HepG2 (cell line): ENCODE measurements around the gene TLX1. TPM values are rescaled to one million over a fixed set of nuclear protein-coding genes. Genes with fewer than 3 reads are reported as not detected.

Source experiments
- ATAC-seq: fragments of 200-7000 bp; cut with Tn5 transposase; 3 replicates; pipeline ENCODE4 v1.9.1; 2020; ENCODE audit warnings: mild to moderate bottlenecking, moderate library complexity
- BruUV-seq: library from RNA; stranded (reverse); fragments of 400-500 nt; replicated peaks from 2 replicates; lab custom pipeline; 2021; lab: Mats Ljungman, UMichigan
- CTCF ChIA-PET: fragments of 300-600 bp; formaldehyde crosslinking; extraction: SDS; loops from one replicate; lab custom pipeline; 2021; ENCODE audit warnings: low total read pairs, inconsistent platforms, low intra/inter-chr PET ratio; lab: Yijun Ruan, JAX
- POLR2A ChIA-PET: fragments of 350-600 bp; sonication (Branson Sonifier 250); formaldehyde crosslinking; loops from one replicate; lab custom pipeline; 2020; ENCODE audit warnings: antibody characterized with exemption, inconsistent platforms; lab: Yijun Ruan, JAX
- DNase-seq: peaks from one replicate; pipeline ENCODE4 v3.0.0-alpha.2; 2015; ENCODE audit warnings: low spot score
- FAIRE-seq: peaks from 3 replicates; lab custom pipeline; 2011; peaks lifted over from hg19 to GRCh38; lab: Jason Lieb, UNC
- H2AFZ ChIP-seq: one replicate; pipeline ENCODE4 v1.6.1; 2011; ENCODE audit warnings: low read length, inconsistent platforms
- H3K27ac ChIP-seq: fragments of 300-600 bp; 3 replicates; pipeline ENCODE4 v1.8.0; 2011; ENCODE audit warnings: mixed run types, mild to moderate bottlenecking, mixed read lengths, low read length, inconsistent platforms; ENCODE audit not compliant: insufficient read depth; ENCODE audit errors: extremely low read length
- H3K27me3 ChIP-seq, 2 experiments: fragments of 200-600 bp in 1 of 2; 2 replicates in 1 of 2; 3 replicates in 1 of 2; pipeline versions ENCODE4 v1.6.0 to v1.8.0; 2011; ENCODE audit warnings: low read length in 2 of 2, mild to moderate bottlenecking in 2 of 2, moderate library complexity in 2 of 2, inconsistent platforms in 1 of 2; ENCODE audit not compliant: insufficient read depth in 2 of 2, control insufficient read depth in 1 of 2
- H3K36me3 ChIP-seq, 2 experiments: fragments of 200-600 bp in 1 of 2; replicated peaks in 1 of 2; 2 replicates in 1 of 2; 3 replicates in 1 of 2; pipeline versions ENCODE4 v1.5.1 to v1.8.0; 2011; ENCODE audit warnings: low read length in 2 of 2, inconsistent platforms in 1 of 2; ENCODE audit not compliant: insufficient read depth in 2 of 2, control insufficient read depth in 1 of 2
- H3K4me1 ChIP-seq: 2 replicates; pipeline ENCODE4 v1.5.1; 2012; ENCODE audit warnings: low read length, inconsistent platforms; ENCODE audit not compliant: insufficient read depth
- H3K4me2 ChIP-seq: 2 replicates; pipeline ENCODE4 v1.6.0; 2011; ENCODE audit warnings: low read depth, low read length, inconsistent platforms
- H3K4me3 ChIP-seq, 3 experiments: fragments of 200-600 bp in 1 of 3; sonication (generic), shearing (Covaris generic) in 1 of 3; replicated peaks in 1 of 3; 2 replicates each; pipeline ENCODE4 v1.5.1; 2011 to 2016; ENCODE audit warnings: low read length in 3 of 3, inconsistent platforms in 2 of 3, low read depth in 2 of 3, mild to moderate bottlenecking in 2 of 3, control low read depth in 1 of 3, mixed read lengths in 1 of 3; ENCODE audit not compliant: insufficient read depth in 1 of 3
- H3K79me2 ChIP-seq: one replicate; pipeline ENCODE4 v1.6.1; 2011; ENCODE audit warnings: low read length, inconsistent platforms; ENCODE audit not compliant: insufficient read depth
- H3K9ac ChIP-seq: 2 replicates; pipeline ENCODE4 v1.6.0; 2011; ENCODE audit warnings: mild to moderate bottlenecking, low read depth, low read length, inconsistent platforms; ENCODE audit not compliant: insufficient read depth
- H3K9me3 ChIP-seq: 2 replicates; pipeline ENCODE4 v1.5.1; 2012; ENCODE audit warnings: mild to moderate bottlenecking, low read length
- H4K20me1 ChIP-seq: 2 replicates; pipeline ENCODE4 v1.6.0; 2011; ENCODE audit warnings: inconsistent platforms, mild to moderate bottlenecking, low read length, moderate library complexity; ENCODE audit not compliant: insufficient read depth
- CC2D1A ChIP-seq: sonication (generic); formaldehyde crosslinking; IDR thresholded peaks from 2 replicates; pipeline ENCODE4 v1.8.1; 2023; ENCODE audit warnings: mild to moderate bottlenecking, missing genetic modification reagents
- CENPX ChIP-seq: sonication (generic); formaldehyde crosslinking; IDR thresholded peaks from 2 replicates; pipeline ENCODE4 v1.9.0; 2021; ENCODE audit warnings: mild to moderate bottlenecking, missing genetic modification reagents, moderate library complexity
- GZF1 ChIP-seq: sonication (generic); formaldehyde crosslinking; IDR thresholded peaks from 2 replicates; pipeline ENCODE4 v1.5.1; 2020; ENCODE audit warnings: mild to moderate bottlenecking, missing genetic modification reagents
- KLF11 ChIP-seq: IDR thresholded peaks from 2 replicates; pipeline ENCODE4 v1.6.1; 2016; ENCODE audit warnings: missing compliant biosample characterization
- NFE2L1 ChIP-seq: sonication (generic); formaldehyde crosslinking; IDR thresholded peaks from 2 replicates; pipeline ENCODE4 v1.4.0; 2020; ENCODE audit warnings: missing genetic modification reagents, mild to moderate bottlenecking, borderline replicate concordance
- NFRKB ChIP-seq: fragments of 450-650 bp; IDR thresholded peaks from 2 replicates; pipeline ENCODE4 v1.6.1; 2017
- ZFYVE20 ChIP-seq: sonication (generic); formaldehyde crosslinking; IDR thresholded peaks from 2 replicates; pipeline ENCODE4 v1.8.0; 2023; ENCODE audit warnings: low read depth, mild to moderate bottlenecking, moderate library complexity, missing genetic modification reagents, borderline replicate concordance
- ZNF124 ChIP-seq: sonication (generic); formaldehyde crosslinking; IDR thresholded peaks from 2 replicates; pipeline ENCODE4 v1.4.0; 2020; ENCODE audit warnings: missing genetic modification reagents
- ZNF24 ChIP-seq: fragments of 450-650 bp; IDR thresholded peaks from 2 replicates; pipeline ENCODE4 v1.6.1; 2017; ENCODE audit warnings: antibody characterized with exemption, mild to moderate bottlenecking
- ZNF670 ChIP-seq: sonication (generic); formaldehyde crosslinking; IDR thresholded peaks from 2 replicates; pipeline ENCODE4 v1.8.0; 2022; ENCODE audit warnings: mild to moderate bottlenecking, missing genetic modification reagents, borderline replicate concordance
- ZNF709 ChIP-seq: sonication (generic); formaldehyde crosslinking; IDR thresholded peaks from 2 replicates; pipeline ENCODE4 v1.5.0; 2020; ENCODE audit warnings: mild to moderate bottlenecking, missing genetic modification reagents
- ZNF841 ChIP-seq: sonication (generic); formaldehyde crosslinking; IDR thresholded peaks from 2 replicates; pipeline ENCODE4 v1.8.1; 2023; ENCODE audit warnings: missing genetic modification reagents, borderline replicate concordance
- ZNF850 ChIP-seq: sonication (generic); formaldehyde crosslinking; conservative IDR thresholded peaks from 2 replicates; pipeline ENCODE4 v1.9.0; 2021; ENCODE audit warnings: mild to moderate bottlenecking, missing genetic modification reagents
- ZNF878 ChIP-seq: sonication (generic); formaldehyde crosslinking; IDR thresholded peaks from 2 replicates; pipeline ENCODE4 v1.8.1; 2023; ENCODE audit warnings: mild to moderate bottlenecking, missing genetic modification reagents, moderate library complexity
- WGBS: methylation state at CpG from one replicate; pipeline ENCODE4 v1.1.6; 2017; ENCODE audit warnings: low lambda C conversion rate; 5-methylcytosine and 5-hydroxymethylcytosine counted together
- in situ Hi-C: cut with HindIII; loops from 2 replicates; pipeline ENCODE4 v1.10.0; 2017; ENCODE audit warnings: low pct_unique_long_range_greater_than_20kb; ENCODE audit not compliant: extremely low pct_ligation_motif_present
- intact Hi-C: fragments of 100-400 bp; cut with micrococcal nuclease; formaldehyde crosslinking; loops from one replicate; pipeline ENCODE4 v1.10.0; 2022; ENCODE audit not compliant: unreplicated experiment
- polyA plus RNA-seq, 8 experiments: library from polyadenylated mRNA; depleted of rRNA in 3 of 8; stranded (reverse) in 7 of 8; unstranded in 1 of 8; fragments of >200 nt; fragmentation: Illumina TruSeq in 4 of 8; extraction: Trizol in 4 of 8; gene quantifications; 2 replicates each; pipeline versions ENCODE4 v1.2.1 to v1.2.3, GENCODE V29; 2011 to 2016; ENCODE audit warnings: low read depth in 4 of 8, missing spikeins in 1 of 8, mixed read lengths in 1 of 8; ENCODE audit not compliant: insufficient read depth in 1 of 8
- total RNA-seq, 5 experiments: library from RNA; depleted of rRNA; stranded (reverse); fragments of >200 nt; fragmentation: Illumina TruSeq; extraction: Trizol; gene quantifications; 2 replicates each; pipeline ENCODE4 v1.2.3, GENCODE V29; 2016; ENCODE audit warnings: low read depth in 1 of 5
- TF ChIP-seq, protein P1 (sequence below): sonication (generic); formaldehyde crosslinking; IDR thresholded peaks from 2 replicates; pipeline ENCODE4 v1.5.1; 2020; ENCODE audit warnings: missing genetic modification reagents, mild to moderate bottlenecking, borderline replicate concordance
- TF ChIP-seq, protein P2 (sequence below): sonication (generic); formaldehyde crosslinking; IDR thresholded peaks from 2 replicates; pipeline ENCODE4 v1.5.0; 2020; ENCODE audit warnings: missing genetic modification reagents
- TF ChIP-seq, protein P3 (sequence below), 2 experiments: sonication (generic) in 1 of 2; formaldehyde crosslinking in 1 of 2; IDR thresholded peaks; 2 replicates each; pipeline versions ENCODE4 v1.4.0 to v1.6.1; 2018 to 2020; ENCODE audit warnings: missing genetic modification reagents in 2 of 2, borderline replicate concordance in 1 of 2, low read depth in 1 of 2, mild to moderate bottlenecking in 1 of 2, missing biosample characterization in 1 of 2

Gene TLX1
- total and polyA plus RNA-seq, 2 of the 13 experiments (the other 11 are each of a cell fraction or from before 2014, with no cell fraction given) = 0.07 to 0.26 TPM

DNA sequence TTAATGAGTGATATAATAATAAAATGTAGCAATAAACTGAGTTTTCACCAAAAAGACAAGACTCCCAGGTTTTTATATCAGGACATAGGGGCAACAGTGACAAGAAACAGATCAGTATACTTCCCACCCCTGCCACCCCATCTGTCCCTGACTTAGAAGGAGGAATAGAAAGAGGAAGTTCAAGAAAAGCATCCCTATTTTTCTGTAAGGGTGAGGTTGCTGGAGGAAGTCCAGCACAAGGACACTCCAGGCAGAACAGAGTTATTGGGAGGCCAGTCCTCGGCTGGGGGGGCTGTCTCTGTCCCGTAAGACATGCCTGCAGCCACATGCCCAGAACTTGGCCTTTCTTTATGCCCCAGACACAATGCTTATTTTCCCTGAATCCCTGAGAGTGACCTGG is 16.5 kb upstream of the TLX1 start:
- H2AFZ ChIP-seq = no peak overlapping the region
- in situ Hi-C loops = no loop called here
- ChIA-PET CTCF (no interaction called here), POLR2A (no interaction called here)
- peaks cover 0 to 6% of the 10 kb centered on the region in 2 experiments; a peak in 1 of 5 replicates for H3K27me3 ChIP-seq
- H3K79me2 ChIP-seq = no peaks in the 10 kb centered on the region
- H3K4me2 ChIP-seq = no peak overlapping the region
- FAIRE-seq (no peak), DNase-seq (no peak), ATAC-seq (no peak)
- no peaks in the 10 kb centered on the region for H4K20me1 ChIP-seq
- H3K9me3 ChIP-seq = no peaks in the 10 kb centered on the region
- H3K36me3 ChIP-seq = no peaks in the 10 kb centered on the region
- no peak overlapping the region for H3K27ac ChIP-seq
- TF ChIP-seq, protein P1, sequence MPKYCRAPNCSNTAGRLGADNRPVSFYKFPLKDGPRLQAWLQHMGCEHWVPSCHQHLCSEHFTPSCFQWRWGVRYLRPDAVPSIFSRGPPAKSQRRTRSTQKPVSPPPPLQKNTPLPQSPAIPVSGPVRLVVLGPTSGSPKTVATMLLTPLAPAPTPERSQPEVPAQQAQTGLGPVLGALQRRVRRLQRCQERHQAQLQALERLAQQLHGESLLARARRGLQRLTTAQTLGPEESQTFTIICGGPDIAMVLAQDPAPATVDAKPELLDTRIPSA (CRISPR knock-in tag) = no peak
- TF ChIP-seq ZNF670 (CRISPR knock-in tag) = no peak
- TF ChIP-seq ZNF841 = no peak
- TF ChIP-seq NFRKB = no peak
- no peak for TF ChIP-seq ZNF709 (CRISPR knock-in tag)
- no peak for TF ChIP-seq NFE2L1 (CRISPR knock-in tag)
- no peak for TF ChIP-seq ZNF850
- TF ChIP-seq CC2D1A (CRISPR knock-in tag) = no peak
- TF ChIP-seq ZNF24 = no peak
- no peak for TF ChIP-seq GZF1 (CRISPR knock-in tag)
- H3K9ac ChIP-seq = no peak overlapping the region
- H3K4me3 ChIP-seq = no peak overlapping the region
- no TSS peak for BruUV-seq
- H3K4me1 ChIP-seq = peaks cover 51% of the 10 kb centered on the region
- intact Hi-C loops = no loop called here
- no CpG with 5 or more reads among the region's 2 CpGs for WGBS

DNA sequence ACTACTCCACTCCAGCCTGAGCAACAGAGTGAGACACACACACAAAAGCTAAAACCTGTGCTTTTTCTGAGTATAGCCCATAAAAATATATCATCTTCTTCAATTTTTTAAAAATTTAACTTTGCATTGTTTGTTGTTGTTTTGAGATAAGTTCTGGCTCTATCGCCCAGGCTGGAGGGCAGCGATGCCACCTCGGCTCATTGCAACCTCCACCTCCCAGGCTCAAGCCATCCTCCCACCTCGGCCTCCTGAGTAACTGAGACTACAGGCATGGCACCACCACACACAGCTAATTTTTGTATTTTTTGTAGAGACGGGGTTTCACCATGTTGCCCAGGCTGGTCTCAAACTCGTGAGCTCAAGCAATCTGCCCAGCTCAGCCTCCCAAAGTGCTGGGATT is 14.3 kb upstream of the TLX1 start:
- peaks cover 2 to 19% of the 10 kb centered on the region in 2 experiments; a peak in 3 of 5 replicates for H3K27me3 ChIP-seq
- H3K4me2 ChIP-seq = no peak overlapping the region
- H2AFZ ChIP-seq = no peak overlapping the region
- FAIRE-seq (no peak), ATAC-seq (no peak), DNase-seq (no peak)
- H4K20me1 ChIP-seq = no peaks in the 10 kb centered on the region
- H3K79me2 ChIP-seq = no peaks in the 10 kb centered on the region
- no peaks in the 10 kb centered on the region for H3K9me3 ChIP-seq
- no peaks in the 10 kb centered on the region for H3K36me3 ChIP-seq
- intact Hi-C loops = no loop called here
- H3K4me1 ChIP-seq = peaks cover 56% of the 10 kb centered on the region
- in situ Hi-C loops = no loop called here
- CTCF ChIA-PET = no interaction called here
- POLR2A ChIA-PET = no interaction called here
- no TSS peak for BruUV-seq
- no peak overlapping the region for H3K27ac ChIP-seq
- 66% methylated on average over 6 of the region's 6 CpGs for WGBS
- no peak overlapping the region for H3K4me3 ChIP-seq
- H3K9ac ChIP-seq = no peak overlapping the region
- TF ChIP-seq, protein P2, sequence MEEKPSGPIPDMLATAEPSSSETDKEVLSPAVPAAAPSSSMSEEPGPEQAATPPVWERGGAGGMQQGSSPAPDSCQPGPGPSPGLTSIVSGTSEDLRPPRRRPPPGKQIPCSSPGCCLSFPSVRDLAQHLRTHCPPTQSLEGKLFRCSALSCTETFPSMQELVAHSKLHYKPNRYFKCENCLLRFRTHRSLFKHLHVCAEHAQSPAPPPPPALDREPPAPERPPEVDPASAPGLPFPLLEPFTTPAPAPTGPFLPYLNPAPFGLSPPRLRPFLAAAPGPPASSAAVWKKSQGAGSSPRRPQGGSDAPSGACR (CRISPR knock-in tag) = no peak
- TF ChIP-seq ZNF878 (CRISPR knock-in tag) (no peak), ZNF124 (CRISPR knock-in tag) (no peak), KLF11 (CRISPR knock-in tag) (no peak), ZFYVE20 (CRISPR knock-in tag) (no peak), CENPX (CRISPR knock-in tag) (no peak)
- TF ChIP-seq, protein P3, sequence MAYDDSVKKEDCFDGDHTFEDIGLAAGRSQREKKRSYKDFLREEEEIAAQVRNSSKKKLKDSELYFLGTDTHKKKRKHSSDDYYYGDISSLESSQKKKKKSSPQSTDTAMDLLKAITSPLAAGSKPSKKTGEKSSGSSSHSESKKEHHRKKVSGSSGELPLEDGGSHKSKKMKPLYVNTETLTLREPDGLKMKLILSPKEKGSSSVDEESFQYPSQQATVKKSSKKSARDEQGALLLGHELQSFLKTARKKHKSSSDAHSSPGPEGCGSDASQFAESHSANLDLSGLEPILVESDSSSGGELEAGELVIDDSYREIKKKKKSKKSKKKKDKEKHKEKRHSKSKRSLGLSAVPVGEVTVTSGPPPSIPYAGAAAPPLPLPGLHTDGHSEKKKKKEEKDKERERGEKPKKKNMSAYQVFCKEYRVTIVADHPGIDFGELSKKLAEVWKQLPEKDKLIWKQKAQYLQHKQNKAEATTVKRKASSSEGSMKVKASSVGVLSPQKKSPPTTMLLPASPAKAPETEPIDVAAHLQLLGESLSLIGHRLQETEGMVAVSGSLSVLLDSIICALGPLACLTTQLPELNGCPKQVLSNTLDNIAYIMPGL (CRISPR knock-in tag; IDR thresholded peaks at IDR 0.05; ENCODE audit: borderline replicate concordance in 1 of 2, low read depth in 1 of 2) = no peak
